CD14-positive monocyte (primary cell): ENCODE measurements around the gene TENM3. TPM values are rescaled to one million over a fixed set of nuclear protein-coding genes. Genes with fewer than 3 reads are reported as not detected.

ENCODE experiments used
- DNase-seq, 3 donors: peaks; one replicate each; pipeline ENCODE4 v3.0.0-alpha.2; 2011 to 2022
- H2AFZ ChIP-seq: 2 replicates; pipeline ENCODE4 v1.6.0; 2012; ENCODE audit warnings: mild to moderate bottlenecking, low read depth, low read length, inconsistent platforms; ENCODE audit not compliant: insufficient read depth, poor library complexity, severe bottlenecking
- H3K27ac ChIP-seq, 2 donors: 1 replicate in 1 of 2; 2 replicates in 1 of 2; pipeline ENCODE4 v1.5.1; 2012 to 2013; ENCODE audit warnings: low read length in 2 of 2, control low read depth in 1 of 2, inconsistent platforms in 1 of 2, low read depth in 1 of 2, mild to moderate bottlenecking in 1 of 2
- H3K27me3 ChIP-seq, 2 donors: one replicate each; pipeline versions ENCODE4 v1.6.0 to v1.6.1; 2011 to 2013; ENCODE audit warnings: low read length in 2 of 2; ENCODE audit not compliant: control insufficient read depth in 2 of 2, insufficient read depth in 2 of 2
- H3K36me3 ChIP-seq, 2 donors: replicated peaks in 1 of 2; 1 replicate in 1 of 2; 2 replicates in 1 of 2; pipeline versions ENCODE4 v1.5.1 to v1.6.1; 2012 to 2013; ENCODE audit warnings: low read length in 2 of 2, control low read depth in 1 of 2, inconsistent platforms in 1 of 2, mild to moderate bottlenecking in 1 of 2; ENCODE audit not compliant: insufficient read depth in 2 of 2, control insufficient read depth in 1 of 2
- H3K4me1 ChIP-seq, 2 donors: 1 replicate in 1 of 2; 2 replicates in 1 of 2; pipeline versions ENCODE4 v1.5.1 to v1.6.1; 2012 to 2013; ENCODE audit warnings: low read length in 2 of 2, control low read depth in 1 of 2, inconsistent platforms in 1 of 2, mild to moderate bottlenecking in 1 of 2, moderate library complexity in 1 of 2; ENCODE audit not compliant: insufficient read depth in 2 of 2, control insufficient read depth in 1 of 2
- H3K4me2 ChIP-seq: replicated peaks from 2 replicates; pipeline ENCODE3; 2012; ENCODE audit warnings: low read length, moderate library complexity, mild to moderate bottlenecking; ENCODE audit not compliant: poor library complexity, severe bottlenecking; ENCODE audit errors: extremely low read depth
- H3K4me3 ChIP-seq, 3 experiments: fragments of 200-600 bp in 1 of 3; sonication (generic) in 1 of 3; replicated peaks in 1 of 3; 1 replicate in 2 of 3; 2 replicates in 1 of 3; pipeline ENCODE4 v1.5.1; 2011 to 2013; ENCODE audit warnings: low read length in 3 of 3, mild to moderate bottlenecking in 3 of 3, control low read depth in 2 of 3, low read depth in 2 of 3, inconsistent platforms in 1 of 3, moderate library complexity in 1 of 3
- H3K79me2 ChIP-seq: 2 replicates; pipeline ENCODE4 v1.6.0; 2012; ENCODE audit warnings: mild to moderate bottlenecking, control low read depth, inconsistent platforms, low read length, moderate library complexity; ENCODE audit not compliant: insufficient read depth
- H3K9ac ChIP-seq: 2 replicates; pipeline ENCODE4 v1.6.0; 2017; ENCODE audit warnings: low read length, mild to moderate bottlenecking; ENCODE audit not compliant: insufficient read depth, poor library complexity, severe bottlenecking
- H3K9me3 ChIP-seq, 2 donors: replicated peaks in 1 of 2; 1 replicate in 1 of 2; 2 replicates in 1 of 2; pipeline versions ENCODE4 v1.5.1 to v1.6.1; 2012 to 2013; ENCODE audit warnings: low read length in 2 of 2, control low read depth in 1 of 2; ENCODE audit not compliant: control insufficient read depth in 1 of 2, insufficient read depth in 1 of 2
- H4K20me1 ChIP-seq: 2 replicates; pipeline ENCODE4 v1.6.0; 2012; ENCODE audit warnings: mild to moderate bottlenecking, low read length, control low read depth, moderate library complexity; ENCODE audit not compliant: insufficient read depth
- H3K27ac Mint-ChIP-seq, 7 donors: one replicate each; pipeline ENCODE4 v1.8.0; 2020; ENCODE audit warnings: mild to moderate bottlenecking in 7 of 7, mixed read lengths in 7 of 7, moderate library complexity in 6 of 7, inconsistent platforms in 2 of 7
- H3K27me3 Mint-ChIP-seq, 3 donors: one replicate each; pipeline ENCODE4 v1.8.0; 2021 to 2022; ENCODE audit warnings: low read depth in 3 of 3, mild to moderate bottlenecking in 3 of 3, mixed read lengths in 3 of 3, moderate library complexity in 3 of 3, inconsistent platforms in 1 of 3
- H3K36me3 Mint-ChIP-seq, 2 donors: one replicate each; pipeline ENCODE4 v1.8.0; 2020; ENCODE audit warnings: mixed read lengths in 2 of 2, inconsistent platforms in 1 of 2, mild to moderate bottlenecking in 1 of 2
- H3K4me1 Mint-ChIP-seq: one replicate; pipeline ENCODE4 v1.8.0; 2020; ENCODE audit warnings: mild to moderate bottlenecking, mixed read lengths
- H3K4me3 Mint-ChIP-seq, 2 donors: one replicate each; pipeline ENCODE4 v1.8.0; 2020; ENCODE audit warnings: mild to moderate bottlenecking in 2 of 2, mixed read lengths in 2 of 2, moderate library complexity in 1 of 2
- H3K9me3 Mint-ChIP-seq, 7 donors: one replicate each; pipeline ENCODE4 v1.8.0; 2020 to 2022; ENCODE audit warnings: mixed read lengths in 7 of 7, mild to moderate bottlenecking in 6 of 7, moderate library complexity in 6 of 7, inconsistent platforms in 2 of 7
- WGBS: methylation state at CpG from one replicate; pipeline ENCODE4 v1.1.5; 2013; ENCODE audit warnings: missing lambda C conversion rate; ENCODE audit not compliant: insufficient coverage; 5-methylcytosine and 5-hydroxymethylcytosine counted together
- intact Hi-C, 2 donors: fragments of 100-400 bp; cut with micrococcal nuclease; formaldehyde crosslinking; loops; one replicate each; pipeline versions ENCODE4 v1.15.0 to v1.15.1; 2023
- polyA plus RNA-seq, 3 donors: library from polyadenylated mRNA; depleted of rRNA in 1 of 3; unstranded in 2 of 3; stranded (reverse) in 1 of 3; fragments of 300-500 nt in 2 of 3; fragments of >200 nt in 1 of 3; fragmentation: Illumina TruSeq in 2 of 3; gene quantifications; 1 replicate in 2 of 3; 2 replicates in 1 of 3; pipeline ENCODE4 v1.2.3, GENCODE V29; 2012 to 2021
- TF ChIP-seq, protein P1 (sequence below): fragments of 200-600 bp; IDR thresholded peaks from one replicate; pipeline ENCODE4 v1.8.0; 2022; ENCODE audit warnings: antibody characterized with exemption, mild to moderate bottlenecking

Gene TENM3
- polyA plus RNA-seq, 3 donors = not detected

DNA sequence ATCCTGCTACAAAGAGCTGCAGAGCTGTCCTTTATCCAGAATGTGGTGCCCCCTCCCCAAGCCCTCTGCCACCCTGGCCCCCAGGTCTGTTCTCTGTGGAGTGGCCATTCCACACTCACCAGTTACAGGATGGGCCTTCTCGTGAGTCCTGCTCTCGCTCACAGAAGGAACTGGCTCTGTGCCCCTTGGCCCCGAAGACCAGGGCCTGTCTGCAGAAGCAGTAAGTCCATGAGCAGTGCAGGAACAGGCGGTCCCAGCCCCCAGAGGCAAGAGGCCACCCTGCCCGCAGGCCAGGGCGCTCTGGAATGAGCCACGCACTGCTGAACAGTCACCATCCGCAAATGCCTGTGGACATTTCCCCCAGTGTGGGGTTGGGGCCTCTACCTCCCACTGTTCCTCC, 581.8 kb downstream of the TENM3 start:
- no peak overlapping the region for H3K4me3 ChIP-seq
- WGBS = 63% methylated on average over 6 of the region's 8 CpGs
- no peaks in the 10 kb centered on the region for H3K36me3 ChIP-seq
- no peak overlapping the region for H3K27ac ChIP-seq
- Mint-ChIP-seq H3K9me3 (no peaks in the 10 kb centered on the region), H3K36me3 (no peaks in the 10 kb centered on the region), H3K27me3 (peaks cover 4 to 11% (median 10%) of the 10 kb centered on the region in 3 donors), H3K4me1 (peaks cover 31% of the 10 kb centered on the region), H3K4me3 (no peak overlapping the region), H3K27ac (peak overlapping the region in 1 of 7 donors; percentile 33)
- no peaks in the 10 kb centered on the region for H3K79me2 ChIP-seq
- no peaks in the 10 kb centered on the region for H4K20me1 ChIP-seq
- intact Hi-C loops = no loop called here
- DNase-seq = no peak
- H3K4me1 ChIP-seq = peaks cover 6 to 23% of the 10 kb centered on the region in 2 donors
- no peaks in the 10 kb centered on the region for H3K27me3 ChIP-seq
- no peak overlapping the region for H3K9ac ChIP-seq
- TF ChIP-seq, protein P1, sequence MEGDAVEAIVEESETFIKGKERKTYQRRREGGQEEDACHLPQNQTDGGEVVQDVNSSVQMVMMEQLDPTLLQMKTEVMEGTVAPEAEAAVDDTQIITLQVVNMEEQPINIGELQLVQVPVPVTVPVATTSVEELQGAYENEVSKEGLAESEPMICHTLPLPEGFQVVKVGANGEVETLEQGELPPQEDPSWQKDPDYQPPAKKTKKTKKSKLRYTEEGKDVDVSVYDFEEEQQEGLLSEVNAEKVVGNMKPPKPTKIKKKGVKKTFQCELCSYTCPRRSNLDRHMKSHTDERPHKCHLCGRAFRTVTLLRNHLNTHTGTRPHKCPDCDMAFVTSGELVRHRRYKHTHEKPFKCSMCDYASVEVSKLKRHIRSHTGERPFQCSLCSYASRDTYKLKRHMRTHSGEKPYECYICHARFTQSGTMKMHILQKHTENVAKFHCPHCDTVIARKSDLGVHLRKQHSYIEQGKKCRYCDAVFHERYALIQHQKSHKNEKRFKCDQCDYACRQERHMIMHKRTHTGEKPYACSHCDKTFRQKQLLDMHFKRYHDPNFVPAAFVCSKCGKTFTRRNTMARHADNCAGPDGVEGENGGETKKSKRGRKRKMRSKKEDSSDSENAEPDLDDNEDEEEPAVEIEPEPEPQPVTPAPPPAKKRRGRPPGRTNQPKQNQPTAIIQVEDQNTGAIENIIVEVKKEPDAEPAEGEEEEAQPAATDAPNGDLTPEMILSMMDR = no peak
- H3K4me2 ChIP-seq = no peak overlapping the region
- H3K9me3 ChIP-seq = no peaks in the 10 kb centered on the region
- peak overlapping the region; percentile 46 for H2AFZ ChIP-seq

DNA sequence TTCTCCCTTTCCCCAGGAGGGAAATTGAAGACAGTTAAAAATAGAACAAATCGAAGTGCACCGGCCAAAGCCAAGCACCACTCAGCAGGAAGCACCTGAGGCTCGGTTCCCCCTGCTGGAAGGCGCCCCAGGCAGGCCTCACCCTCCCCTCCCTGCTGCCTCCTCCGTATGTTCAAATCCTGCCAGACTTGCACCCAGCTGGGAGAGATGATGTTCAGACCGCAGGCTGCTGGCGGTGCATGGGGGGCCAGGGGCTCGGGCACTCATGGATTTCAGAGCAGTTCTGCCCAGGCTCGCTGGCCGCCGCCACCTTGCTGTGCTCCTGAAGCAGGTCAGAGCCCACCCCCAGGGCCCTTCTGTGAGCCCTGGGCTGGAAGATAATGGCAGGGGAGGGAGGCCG, 582.6 kb downstream of the TENM3 start:
- Histone ChIP-seq H3K9me3 (no peaks in the 10 kb centered on the region), H3K9ac (no peak overlapping the region), H3K4me3 (no peak overlapping the region), H3K36me3 (no peaks in the 10 kb centered on the region), H3K27me3 (no peaks in the 10 kb centered on the region), H3K4me1 (peaks cover 6 to 23% of the 10 kb centered on the region in 2 donors), H3K79me2 (no peaks in the 10 kb centered on the region), H4K20me1 (no peaks in the 10 kb centered on the region), H3K4me2 (no peak overlapping the region), H2AFZ (peak overlapping the region; percentile 46), H3K27ac (no peak overlapping the region)
- no peak overlapping the region for H3K27ac Mint-ChIP-seq
- no peaks in the 10 kb centered on the region for H3K36me3 Mint-ChIP-seq
- no peak for DNase-seq
- TF ChIP-seq, protein P1 = no peak
- intact Hi-C loops = no loop called here
- H3K4me3 Mint-ChIP-seq = no peak overlapping the region
- H3K9me3 Mint-ChIP-seq = no peaks in the 10 kb centered on the region
- 8% methylated on average over 9 of the region's 12 CpGs for WGBS
- H3K4me1 Mint-ChIP-seq = peaks cover 32% of the 10 kb centered on the region
- peaks cover 4 to 11% (median 10%) of the 10 kb centered on the region in 3 donors for H3K27me3 Mint-ChIP-seq
